Effector CD8-positive, alpha-beta T cell (primary cell): ENCODE data around the gene B4GALNT2.
A peak's percentile ranks its signal among the peaks of the same experiment; 100 is the strongest.
"Not testable (repeated sequence)": the region's sequence is repeated elsewhere in the genome, so short reads cannot be mapped to it uniquely, and the experiment has no call there.

Experiments used
- DNase-seq: peaks from one replicate; lab custom pipeline; 2025; lab: John Stamatoyannopoulos, UW

The B4GALNT2 gene

GRCh38 chr17:49180998-49181635 is 48.5 kb downstream of the B4GALNT2 start:
- no peak for DNase-seq

GRCh38 chr17:49183341-49183740 is 50.8 kb downstream of the B4GALNT2 start:
- no peak for DNase-seq

- DNase-seq = no peak
Measured at GRCh38 chr17:49183801-49184200, 51.2 kb downstream of the B4GALNT2 start.

- not testable (repeated sequence) for DNase-seq
Measured at GRCh38 chr17:49184522-49184921, 52.0 kb downstream of the B4GALNT2 start.

- not testable (repeated sequence) for DNase-seq
Measured at GRCh38 chr17:49185381-49185780, 52.8 kb downstream of the B4GALNT2 start.

GRCh38 chr17:49187301-49187700 is 54.7 kb downstream of the B4GALNT2 start:
- no peak for DNase-seq

- no peak for DNase-seq
Measured at GRCh38 chr17:49190932-49191331, 58.4 kb downstream of the B4GALNT2 start.

GRCh38 chr17:49191409-49191916 is 58.9 kb downstream of the B4GALNT2 start:
- DNase-seq = no peak

GRCh38 chr17:49191917-49192741 is 59.6 kb downstream of the B4GALNT2 start:
- DNase-seq = peak; percentile 91

- DNase-seq = peak; percentile 11
Measured at GRCh38 chr17:49193513-49194296, 61.1 kb downstream of the B4GALNT2 start.

GRCh38 chr17:49194297-49194607 is 61.7 kb downstream of the B4GALNT2 start:
- DNase-seq = no peak

GRCh38 chr17:49195751-49196150 is 63.2 kb downstream of the B4GALNT2 start:
- DNase-seq = no peak

- DNase-seq = no peak
Measured at GRCh38 chr17:49196520-49196919, 64.0 kb downstream of the B4GALNT2 start.

GRCh38 chr17:49197346-49197998 is 64.9 kb downstream of the B4GALNT2 start:
- no peak for DNase-seq

- no peak for DNase-seq
Measured at GRCh38 chr17:49198211-49198610, 65.6 kb downstream of the B4GALNT2 start.

- no peak for DNase-seq
Measured at GRCh38 chr17:49200423-49201083, 68.0 kb downstream of the B4GALNT2 start.

GRCh38 chr17:49201481-49201927 is 68.9 kb downstream of the B4GALNT2 start:
- DNase-seq = no peak

- no peak for DNase-seq
Measured at GRCh38 chr17:49203796-49204195, 71.2 kb downstream of the B4GALNT2 start.

- DNase-seq = no peak
Measured at GRCh38 chr17:49204516-49204915, 71.9 kb downstream of the B4GALNT2 start.

GRCh38 chr17:49209061-49209571 is 76.5 kb downstream of the B4GALNT2 start:
- no peak for DNase-seq
